ENCODE measurements around the gene UHRF1.
A peak's percentile ranks its signal among the peaks of the same experiment; 100 is the strongest.

UHRF1 gene

DNA sequence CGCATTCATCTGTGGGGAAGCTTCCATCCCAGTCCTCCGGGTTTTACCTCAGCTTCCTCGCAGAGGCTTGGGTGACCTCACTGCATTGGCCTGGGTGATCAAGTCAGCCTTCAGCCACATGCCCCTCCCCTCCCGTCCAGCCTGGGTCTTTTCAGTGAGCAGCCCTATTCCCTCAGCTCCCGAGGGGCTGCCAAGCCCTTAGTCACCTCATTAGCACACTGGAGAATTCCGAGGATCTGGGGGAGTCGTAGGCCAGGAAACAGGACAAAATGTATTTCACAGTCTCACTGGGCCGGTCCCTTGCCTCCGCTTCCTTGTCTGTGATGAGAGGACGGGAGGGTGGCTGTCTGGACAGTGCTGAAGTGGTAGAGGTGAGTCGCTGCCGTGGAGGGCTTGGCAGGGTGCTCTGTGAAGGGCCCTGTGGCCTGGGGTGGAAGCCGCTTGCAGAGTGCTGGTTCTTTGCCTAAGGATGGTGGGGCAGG, 79.5 kb downstream of the UHRF1 start:
- DNase-seq (ENCODE audit: low read depth) = peak; percentile 70

DNA sequence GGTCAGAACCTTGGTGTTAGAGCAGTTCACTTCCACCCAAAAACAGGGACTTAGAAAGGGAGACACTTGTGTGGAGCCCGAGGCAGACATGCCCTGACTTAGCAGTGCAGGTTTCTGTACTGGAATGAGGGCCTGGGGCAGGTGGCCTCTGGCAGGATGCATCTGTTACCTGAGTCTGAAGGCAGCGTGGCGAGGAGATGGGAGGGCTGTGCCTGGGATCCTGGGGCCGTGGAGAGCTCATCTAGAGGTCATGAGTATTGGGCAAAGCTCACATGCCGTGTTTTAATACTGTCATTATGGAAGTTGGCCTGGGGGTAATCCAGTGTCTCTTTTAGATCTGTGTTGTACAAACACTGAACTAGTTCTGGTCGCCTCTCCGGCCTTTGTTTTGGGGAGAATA, 81.0 kb downstream of the UHRF1 start:
- TF ChIP-seq, protein P1, sequence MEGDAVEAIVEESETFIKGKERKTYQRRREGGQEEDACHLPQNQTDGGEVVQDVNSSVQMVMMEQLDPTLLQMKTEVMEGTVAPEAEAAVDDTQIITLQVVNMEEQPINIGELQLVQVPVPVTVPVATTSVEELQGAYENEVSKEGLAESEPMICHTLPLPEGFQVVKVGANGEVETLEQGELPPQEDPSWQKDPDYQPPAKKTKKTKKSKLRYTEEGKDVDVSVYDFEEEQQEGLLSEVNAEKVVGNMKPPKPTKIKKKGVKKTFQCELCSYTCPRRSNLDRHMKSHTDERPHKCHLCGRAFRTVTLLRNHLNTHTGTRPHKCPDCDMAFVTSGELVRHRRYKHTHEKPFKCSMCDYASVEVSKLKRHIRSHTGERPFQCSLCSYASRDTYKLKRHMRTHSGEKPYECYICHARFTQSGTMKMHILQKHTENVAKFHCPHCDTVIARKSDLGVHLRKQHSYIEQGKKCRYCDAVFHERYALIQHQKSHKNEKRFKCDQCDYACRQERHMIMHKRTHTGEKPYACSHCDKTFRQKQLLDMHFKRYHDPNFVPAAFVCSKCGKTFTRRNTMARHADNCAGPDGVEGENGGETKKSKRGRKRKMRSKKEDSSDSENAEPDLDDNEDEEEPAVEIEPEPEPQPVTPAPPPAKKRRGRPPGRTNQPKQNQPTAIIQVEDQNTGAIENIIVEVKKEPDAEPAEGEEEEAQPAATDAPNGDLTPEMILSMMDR (IDR thresholded peaks at IDR 0.05; ENCODE audit: low read depth, low read length, missing control alignments) = no peak
- in situ Hi-C loops (cut with HindIII; ENCODE audit: low sequenced_read_pairs) = no loop called here
- no peak for DNase-seq (ENCODE audit: low read depth)
- H3K4me3 ChIP-seq (ENCODE audit: low read depth, low read length) = no peak overlapping the region

More for the DNA sequence above, 79.5 kb downstream of the UHRF1 start:
- in situ Hi-C loops (cut with HindIII; ENCODE audit: low sequenced_read_pairs) = no loop called here
- H3K4me3 ChIP-seq (ENCODE audit: low read depth, low read length) = no peak overlapping the region
- TF ChIP-seq, protein P1 (IDR thresholded peaks at IDR 0.05; ENCODE audit: low read depth, low read length, missing control alignments) = no peak

DNA sequence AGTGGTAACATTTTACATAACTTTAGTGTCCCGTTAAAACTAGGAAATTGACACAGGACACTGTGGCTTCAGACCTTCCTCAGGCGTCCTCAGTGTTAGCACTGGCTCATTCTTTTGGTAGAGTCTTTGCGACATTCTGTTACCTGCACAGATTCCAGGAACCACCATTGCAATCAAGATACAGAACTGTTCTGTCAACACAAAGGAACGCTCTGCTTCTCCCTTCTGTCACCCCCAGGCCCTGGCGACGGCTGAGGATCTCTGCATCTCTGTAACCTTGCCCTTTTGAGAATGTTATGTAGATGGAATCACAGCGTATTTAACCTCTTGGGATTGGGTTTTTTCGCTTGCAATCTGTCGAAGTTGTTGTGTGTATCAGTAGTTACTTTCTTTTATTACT, 82.2 kb downstream of the UHRF1 start:
- in situ Hi-C loops (cut with HindIII; ENCODE audit: low sequenced_read_pairs) = no loop called here
- no peak overlapping the region for H3K4me3 ChIP-seq (ENCODE audit: low read depth, low read length)
- TF ChIP-seq, protein P1 (IDR thresholded peaks at IDR 0.05; ENCODE audit: low read depth, low read length, missing control alignments) = no peak
- DNase-seq (ENCODE audit: low read depth) = no peak

DNA sequence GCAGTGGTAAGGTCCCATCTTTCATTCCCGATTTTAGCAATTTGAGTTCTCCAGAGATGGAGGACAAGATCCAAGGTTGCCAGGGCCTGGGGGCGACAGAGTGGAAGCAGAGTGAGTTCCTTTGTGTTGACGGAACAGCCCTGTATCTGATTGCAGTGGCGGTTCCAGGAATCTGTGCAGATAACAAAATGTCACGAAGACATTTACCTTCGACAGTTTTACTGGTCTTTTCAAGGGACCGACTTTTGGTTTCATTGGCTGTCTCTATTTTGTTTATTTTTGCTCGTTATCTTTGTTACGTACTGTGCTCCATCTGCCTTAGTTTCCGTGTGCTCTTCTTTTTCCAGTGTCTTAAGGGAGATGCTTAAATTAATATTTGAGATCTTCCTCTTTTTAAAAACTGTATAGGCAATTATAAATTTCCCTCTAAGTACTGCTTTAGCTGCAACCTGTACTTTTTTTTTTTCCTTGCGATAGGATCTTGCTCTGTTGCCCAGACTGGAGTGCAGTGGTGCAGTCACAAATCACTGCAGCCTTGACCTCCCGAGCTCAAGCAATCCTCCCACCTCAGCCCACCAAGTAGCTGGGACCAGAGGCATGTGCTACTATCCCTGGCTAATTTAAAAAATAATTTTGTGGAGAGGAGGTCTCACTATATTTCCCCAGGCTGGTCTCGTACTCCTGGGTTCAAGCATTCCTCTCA, 82.8 kb downstream of the UHRF1 start:
- TF ChIP-seq, protein P1 (IDR thresholded peaks at IDR 0.05; ENCODE audit: low read depth, low read length, missing control alignments) = no peak
- DNase-seq (ENCODE audit: low read depth) = no peak
- in situ Hi-C loops (cut with HindIII; ENCODE audit: low sequenced_read_pairs) = no loop called here

DNA sequence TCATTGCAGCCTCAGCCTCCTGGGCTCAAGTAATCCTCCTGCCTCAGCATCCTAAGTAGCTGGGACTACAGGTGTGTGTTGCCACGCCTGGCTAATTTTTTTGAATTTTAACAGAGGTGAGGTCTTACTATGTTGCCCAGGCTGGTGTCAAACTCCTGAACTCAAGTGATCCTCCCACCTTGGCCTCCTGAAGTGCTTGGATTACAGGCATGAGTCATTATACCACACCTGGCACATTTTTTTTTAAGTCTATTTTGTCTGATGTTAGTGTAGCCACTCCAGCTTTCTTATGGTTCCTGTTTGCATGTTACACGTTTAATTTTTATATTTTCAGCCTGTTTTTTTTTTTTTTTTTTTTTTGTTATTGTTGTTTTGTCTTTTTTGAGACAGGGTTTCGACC, 84.4 kb downstream of the UHRF1 start:
- DNase-seq (ENCODE audit: low read depth) = no peak
- in situ Hi-C loops (cut with HindIII; ENCODE audit: low sequenced_read_pairs) = no loop called here
- H3K4me3 ChIP-seq (ENCODE audit: low read depth, low read length) = no peak overlapping the region

More for the DNA sequence above, 82.8 kb downstream of the UHRF1 start:
- no peak overlapping the region for H3K4me3 ChIP-seq (ENCODE audit: low read depth, low read length)

DNA sequence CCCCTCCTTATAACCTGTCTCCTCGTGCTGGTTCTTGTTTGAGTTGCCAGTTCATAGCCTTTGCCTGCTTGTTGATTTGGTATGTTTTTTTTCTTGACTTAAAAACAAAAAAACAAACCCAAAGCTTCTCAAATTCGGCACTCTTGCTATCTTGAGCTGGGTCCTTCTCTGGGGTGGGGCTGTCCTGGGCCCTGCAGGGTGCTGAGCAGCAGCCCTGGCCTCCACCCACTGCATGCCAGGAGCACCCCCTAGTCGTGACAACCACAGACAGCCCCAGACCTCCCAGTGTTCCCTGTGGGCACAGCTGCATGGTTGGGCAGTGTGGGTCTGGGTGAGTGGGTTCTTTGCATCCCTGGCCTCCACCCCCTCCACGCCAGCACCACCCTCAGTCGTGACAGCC, 87.4 kb downstream of the UHRF1 start:
- TF ChIP-seq, protein P1 (IDR thresholded peaks at IDR 0.05; ENCODE audit: low read depth, low read length, missing control alignments) = no peak
- no peak for DNase-seq (ENCODE audit: low read depth)
- in situ Hi-C loops (cut with HindIII; ENCODE audit: low sequenced_read_pairs) = no loop called here
- H3K4me3 ChIP-seq (ENCODE audit: low read depth, low read length) = no peak overlapping the region

More for the DNA sequence above, 84.4 kb downstream of the UHRF1 start:
- TF ChIP-seq, protein P1 (IDR thresholded peaks at IDR 0.05; ENCODE audit: low read depth, low read length, missing control alignments) = no peak
